ENCODE data around the gene GNAZ.

GNAZ gene

GRCh38 chr22:23110190-23110921, 40.0 kb downstream of the GNAZ start:
- Histone ChIP-seq H3K4me3 (ENCODE audit: low read length) (no peak overlapping the region), H3K27ac (ENCODE audit: low read depth, low read length) (no peak overlapping the region), H3K4me2 (ENCODE audit: low read length) (no peak overlapping the region), H3F3A (ENCODE audit: control insufficient read depth, insufficient read depth) (no peaks in the 10 kb centered on the region), H4K20me1 (ENCODE audit: control insufficient read depth, insufficient read depth, low read depth, low read length) (no peaks in the 10 kb centered on the region), H3K79me2 (ENCODE audit: control insufficient read depth, low read length) (no peaks in the 10 kb centered on the region), H3K27me3 (ENCODE audit: control insufficient read depth, low read length) (no peaks in the 10 kb centered on the region), H3K36me3 (ENCODE audit: control insufficient read depth, low read length) (no peaks in the 10 kb centered on the region), H3K9me2 (replicated peaks; ENCODE audit: control insufficient read depth, low read length) (no peaks in the 10 kb centered on the region), H3K4me1 (ENCODE audit: control insufficient read depth, low read length) (peaks cover 5% of the 10 kb centered on the region; the same call in 1 of the 2 replicates), H3K9me3 (ENCODE audit: control insufficient read depth, insufficient read depth, low read length) (no peaks in the 10 kb centered on the region)
- TF ChIP-seq CTCF (IDR thresholded peaks at IDR 0.05; ENCODE audit: low read depth, low read length, poor library complexity, severe bottlenecking): no peak
- TF ChIP-seq EZH2phosphoT487 (IDR thresholded peaks at IDR 0.05; ENCODE audit: borderline replicate concordance, low read length): no peak

GRCh38 chr22:23110922-23111527, 40.7 kb downstream of the GNAZ start:
- Histone ChIP-seq H3K36me3 (ENCODE audit: control insufficient read depth, low read length) (no peaks in the 10 kb centered on the region), H4K20me1 (ENCODE audit: control insufficient read depth, insufficient read depth, low read depth, low read length) (no peaks in the 10 kb centered on the region), H3F3A (ENCODE audit: control insufficient read depth, insufficient read depth) (no peaks in the 10 kb centered on the region), H3K79me2 (ENCODE audit: control insufficient read depth, low read length) (no peaks in the 10 kb centered on the region), H3K9me2 (replicated peaks; ENCODE audit: control insufficient read depth, low read length) (no peaks in the 10 kb centered on the region), H3K4me1 (ENCODE audit: control insufficient read depth, low read length) (peaks cover 5% of the 10 kb centered on the region; the same call in 1 of the 2 replicates), H3K9me3 (ENCODE audit: control insufficient read depth, insufficient read depth, low read length) (no peaks in the 10 kb centered on the region), H3K27me3 (ENCODE audit: control insufficient read depth, low read length) (no peaks in the 10 kb centered on the region), H3K4me2 (ENCODE audit: low read length) (no peak overlapping the region), H3K27ac (ENCODE audit: low read depth, low read length) (no peak overlapping the region), H3K4me3 (ENCODE audit: low read length) (no peak overlapping the region)
- TF ChIP-seq CTCF (IDR thresholded peaks at IDR 0.05; ENCODE audit: low read depth, low read length, poor library complexity, severe bottlenecking): no peak
- no peak for TF ChIP-seq EZH2phosphoT487 (IDR thresholded peaks at IDR 0.05; ENCODE audit: borderline replicate concordance, low read length)

GRCh38 chr22:23112472-23113012, 42.2 kb downstream of the GNAZ start:
- Histone ChIP-seq H3K4me1 (ENCODE audit: control insufficient read depth, low read length) (peaks cover 10% of the 10 kb centered on the region), H3K36me3 (ENCODE audit: control insufficient read depth, low read length) (no peaks in the 10 kb centered on the region), H3K9me2 (replicated peaks; ENCODE audit: control insufficient read depth, low read length) (no peaks in the 10 kb centered on the region), H3K27me3 (ENCODE audit: control insufficient read depth, low read length) (no peaks in the 10 kb centered on the region), H4K20me1 (ENCODE audit: control insufficient read depth, insufficient read depth, low read depth, low read length) (no peaks in the 10 kb centered on the region), H3K4me3 (ENCODE audit: low read length) (no peak overlapping the region), H3F3A (ENCODE audit: control insufficient read depth, insufficient read depth) (no peaks in the 10 kb centered on the region), H3K79me2 (ENCODE audit: control insufficient read depth, low read length) (no peaks in the 10 kb centered on the region), H3K9me3 (ENCODE audit: control insufficient read depth, insufficient read depth, low read length) (no peaks in the 10 kb centered on the region), H3K4me2 (ENCODE audit: low read length) (no peak overlapping the region), H3K27ac (ENCODE audit: low read depth, low read length) (no peak overlapping the region)
- TF ChIP-seq EZH2phosphoT487 (IDR thresholded peaks at IDR 0.05; ENCODE audit: borderline replicate concordance, low read length) (no peak), CTCF (IDR thresholded peaks at IDR 0.05; ENCODE audit: low read depth, low read length, poor library complexity, severe bottlenecking) (no peak)
